CD4-positive, alpha-beta T cell treated with Interleukin-6 at 100 ng/mL for 8 hours (primary cell): ENCODE measurements around the gene PLOD3.
A peak's percentile ranks its signal among the peaks of the same experiment; 100 is the strongest.
"Not testable (repeated sequence)": the region's sequence is repeated elsewhere in the genome, so short reads cannot be mapped to it uniquely, and the experiment has no call there.

Experiments
- DNase-seq: peaks from one replicate; pipeline ENCODE4 v3.0.0-alpha.2; 2020; ENCODE audit warnings: mixed read lengths, low spot score

Gene PLOD3, protein sequence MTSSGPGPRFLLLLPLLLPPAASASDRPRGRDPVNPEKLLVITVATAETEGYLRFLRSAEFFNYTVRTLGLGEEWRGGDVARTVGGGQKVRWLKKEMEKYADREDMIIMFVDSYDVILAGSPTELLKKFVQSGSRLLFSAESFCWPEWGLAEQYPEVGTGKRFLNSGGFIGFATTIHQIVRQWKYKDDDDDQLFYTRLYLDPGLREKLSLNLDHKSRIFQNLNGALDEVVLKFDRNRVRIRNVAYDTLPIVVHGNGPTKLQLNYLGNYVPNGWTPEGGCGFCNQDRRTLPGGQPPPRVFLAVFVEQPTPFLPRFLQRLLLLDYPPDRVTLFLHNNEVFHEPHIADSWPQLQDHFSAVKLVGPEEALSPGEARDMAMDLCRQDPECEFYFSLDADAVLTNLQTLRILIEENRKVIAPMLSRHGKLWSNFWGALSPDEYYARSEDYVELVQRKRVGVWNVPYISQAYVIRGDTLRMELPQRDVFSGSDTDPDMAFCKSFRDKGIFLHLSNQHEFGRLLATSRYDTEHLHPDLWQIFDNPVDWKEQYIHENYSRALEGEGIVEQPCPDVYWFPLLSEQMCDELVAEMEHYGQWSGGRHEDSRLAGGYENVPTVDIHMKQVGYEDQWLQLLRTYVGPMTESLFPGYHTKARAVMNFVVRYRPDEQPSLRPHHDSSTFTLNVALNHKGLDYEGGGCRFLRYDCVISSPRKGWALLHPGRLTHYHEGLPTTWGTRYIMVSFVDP

GRCh38 chr7:101217388-101218235 lies at the start of gene PLOD3, which contains the start of gene ZNHIT1:
Gene PLOD3 (minus strand): TSS chr7:101217581. CDS start chr7:101217274, 307 bp downstream.
Gene ZNHIT1 (plus strand): TSS chr7:101218165. CDS start chr7:101218196, 31 bp downstream.
- DNase-seq, result peak; percentile 96

DNA sequence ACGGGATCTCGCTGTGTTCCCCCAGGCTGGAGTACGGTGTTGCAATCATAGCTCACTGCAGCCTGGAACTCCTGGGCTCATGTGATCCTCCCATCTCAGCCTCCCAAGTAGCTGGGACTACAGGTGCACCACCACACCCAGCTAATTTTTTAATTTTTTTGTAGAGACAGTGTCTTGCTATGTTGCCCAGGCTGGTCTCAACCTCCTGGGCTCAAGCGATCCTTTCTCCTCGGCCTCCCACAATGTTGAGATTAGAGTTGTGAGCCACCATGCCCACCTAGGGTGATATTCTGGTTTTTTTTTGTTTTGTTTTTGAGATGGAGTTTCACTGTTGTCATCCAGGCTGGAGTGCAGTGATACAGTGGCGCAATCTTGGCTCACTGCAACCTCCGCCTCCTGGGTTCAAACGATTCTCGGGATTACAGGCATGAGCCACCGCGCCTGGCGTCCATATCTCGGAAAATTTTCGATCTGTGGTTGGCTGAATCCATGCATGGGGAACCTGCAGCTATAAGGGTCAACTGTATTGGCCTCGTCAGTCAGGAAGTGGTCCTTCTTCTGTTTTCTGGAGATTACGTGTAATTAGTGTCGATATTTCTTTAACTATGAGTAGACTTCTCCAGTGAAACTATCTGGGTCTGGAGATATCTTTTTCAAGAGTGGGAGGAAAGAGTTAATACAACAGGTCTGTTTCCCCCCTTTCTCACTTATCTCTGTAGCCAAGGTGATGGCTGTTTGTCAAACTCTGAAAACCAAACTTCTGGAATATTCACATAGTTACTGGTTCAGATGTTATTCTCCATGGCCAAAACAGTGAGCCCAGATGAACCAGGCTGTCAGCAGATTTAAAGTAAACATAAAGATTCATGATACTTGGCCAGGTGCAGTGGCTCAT lies 48.5 kb upstream of the PLOD3 start:
- no peak for DNase-seq

- DNase-seq, result not testable (repeated sequence)
Observed at GRCh38 chr7:101264102-101264706, 46.8 kb upstream of the PLOD3 start.

DNA sequence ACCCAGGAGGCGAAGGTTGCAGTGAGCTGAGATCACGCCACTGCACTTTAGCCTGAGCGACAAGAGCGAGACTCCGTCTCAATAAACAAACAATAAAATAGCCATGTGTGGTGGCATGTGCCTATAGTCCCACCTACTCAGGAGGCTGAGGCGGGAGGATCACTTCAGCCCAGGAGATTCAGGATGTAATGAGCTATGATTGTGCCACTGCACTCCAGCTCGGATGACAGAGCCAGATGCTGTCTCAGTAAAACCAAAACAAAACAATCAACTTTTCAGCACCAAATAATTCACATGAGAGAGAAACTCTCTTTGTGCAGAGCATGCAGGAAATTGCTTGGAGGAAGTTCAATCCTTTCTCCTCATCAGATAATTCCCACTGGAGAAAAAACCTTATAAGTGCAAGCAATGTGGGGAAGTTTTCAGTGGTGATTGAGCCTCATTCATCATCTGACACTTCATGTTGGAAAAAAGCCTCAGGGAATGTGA lies 40.9 kb upstream of the PLOD3 start:
- no peak for DNase-seq

- DNase-seq, result no peak
Observed at GRCh38 chr7:101255796-101256195, 38.4 kb upstream of the PLOD3 start.

- DNase-seq, result not testable (repeated sequence)
Observed at GRCh38 chr7:101253199-101253598, 35.8 kb upstream of the PLOD3 start.

- peak; percentile 98 for DNase-seq
Observed at GRCh38 chr7:101251871-101252659, 34.7 kb upstream of the PLOD3 start.

- no peak for DNase-seq
Observed at GRCh38 chr7:101250324-101250723, 32.9 kb upstream of the PLOD3 start.

- DNase-seq, result no peak
Observed at GRCh38 chr7:101248276-101248675, 30.9 kb upstream of the PLOD3 start.

- DNase-seq, result no peak
Observed at GRCh38 chr7:101245147-101245668, 27.8 kb upstream of the PLOD3 start.

DNA sequence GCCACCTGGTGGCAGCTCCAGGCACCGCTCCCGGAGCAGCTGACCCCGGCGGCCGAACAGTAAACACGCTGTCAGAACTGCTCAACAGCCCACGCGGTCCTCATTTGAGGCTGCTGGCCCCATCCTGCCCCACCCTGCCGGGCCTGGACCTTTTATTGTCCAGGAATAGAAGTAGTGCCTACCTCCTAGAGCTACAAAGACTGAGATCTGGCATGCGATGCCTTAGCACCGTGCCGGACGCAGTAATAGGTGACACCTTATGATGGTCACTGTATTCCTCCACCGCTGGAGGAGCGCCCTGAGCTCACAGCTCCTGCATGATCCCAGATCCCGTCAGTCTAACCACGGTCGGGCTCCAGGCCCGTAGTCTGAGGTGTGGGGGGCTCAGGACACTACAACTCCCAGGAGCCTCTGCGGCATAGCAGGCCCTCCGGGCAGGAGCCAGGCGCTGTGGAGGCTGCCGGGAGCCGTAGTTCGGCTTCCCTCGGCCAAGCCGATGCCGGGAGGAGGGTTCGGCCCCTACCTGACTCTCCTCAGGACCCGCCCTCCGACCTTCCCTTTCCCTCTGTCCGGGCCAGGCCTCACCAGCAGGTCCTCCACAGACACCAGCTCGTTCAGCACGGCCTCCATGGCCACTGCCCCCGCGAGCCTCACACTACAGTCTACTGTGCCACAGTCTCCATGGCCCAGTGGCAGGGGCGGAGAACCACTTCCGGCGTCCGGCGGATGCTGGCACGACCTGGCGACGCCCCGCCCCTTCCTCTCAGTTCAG lies 27.2 kb upstream of the PLOD3 start, which contains the start of gene FIS1:
TSS of gene FIS1 (minus strand) at position 707 of the 772 bp plus-strand sequence. CDS start at position 630, 77 bp downstream.
- DNase-seq, result peak; percentile 91

DNA sequence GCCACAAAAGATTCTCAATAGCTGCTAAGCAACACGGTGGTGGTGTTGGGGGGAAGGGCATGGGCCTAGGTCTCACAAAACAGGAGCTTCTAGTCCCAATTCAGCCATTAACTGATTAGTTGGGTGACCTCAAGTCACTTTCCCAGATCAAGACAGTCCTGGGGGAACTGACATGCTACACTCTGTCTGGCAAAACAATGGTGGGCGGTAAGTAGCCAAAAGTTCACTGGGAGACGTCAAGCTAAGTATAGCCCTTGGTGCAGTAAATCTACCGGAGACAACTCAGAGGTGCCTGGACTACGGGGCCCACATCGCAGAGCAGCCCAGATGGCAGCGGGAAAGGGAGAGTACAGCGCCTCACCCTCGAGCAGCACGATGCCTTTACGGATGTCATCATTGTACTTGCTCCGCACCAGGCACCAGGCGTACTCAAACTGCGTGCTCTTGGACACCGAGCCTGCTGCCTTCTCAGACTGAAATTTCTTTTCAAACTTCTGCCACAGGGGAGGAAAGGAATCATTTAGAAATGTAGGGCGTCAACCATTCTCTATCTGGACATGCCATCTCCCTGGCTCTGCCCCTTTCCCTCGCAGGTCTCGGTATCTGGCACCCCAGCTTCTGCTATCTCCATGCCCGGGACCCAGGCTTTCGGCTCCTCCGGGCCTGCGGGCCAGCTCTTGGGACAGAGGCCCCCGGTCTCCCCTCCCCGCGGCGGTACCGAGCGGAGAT lies 26.4 kb upstream of the PLOD3 start:
- DNase-seq, result no peak

DNA sequence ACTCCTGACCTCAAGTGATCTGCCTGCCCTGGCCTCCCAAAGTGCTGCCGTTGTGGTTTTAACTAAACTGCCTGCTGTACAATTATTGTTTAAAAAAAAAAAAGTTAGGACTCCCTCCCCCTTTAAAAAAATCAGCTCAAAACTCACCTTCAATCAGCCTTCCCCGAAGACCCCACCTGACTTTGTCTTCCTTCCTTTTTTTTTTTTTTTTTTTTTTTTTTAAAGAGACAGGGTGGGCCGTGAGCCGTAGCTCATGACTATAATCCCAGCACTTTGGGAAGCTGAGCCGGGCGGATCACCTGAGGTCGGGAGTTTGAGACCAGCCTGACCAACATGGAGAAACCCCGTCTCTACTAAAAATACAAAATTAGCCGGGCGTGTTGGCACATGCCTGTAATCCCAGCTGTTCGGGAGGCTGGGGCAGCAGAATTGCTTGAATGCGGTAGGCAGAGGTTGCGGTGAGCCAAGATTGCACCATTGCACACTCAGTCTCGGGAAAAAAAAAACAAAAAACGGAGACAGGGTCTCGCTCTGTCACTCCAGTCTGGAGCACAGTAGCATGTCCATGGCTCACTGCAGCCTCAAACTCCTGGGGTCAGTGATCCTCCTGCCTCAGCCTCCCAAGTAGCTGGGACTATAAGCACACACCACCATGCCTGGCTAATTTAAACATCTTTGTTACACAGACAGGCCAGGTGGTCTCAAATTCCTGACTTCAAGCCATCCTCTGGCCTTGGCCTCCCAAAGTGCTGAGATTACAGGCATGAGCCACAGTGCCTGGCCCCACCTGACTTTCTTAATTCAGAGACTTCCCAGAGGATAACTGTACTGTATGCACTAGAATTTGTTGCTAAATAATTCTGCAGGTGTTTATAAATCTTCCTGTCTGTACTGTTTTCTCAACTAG lies 24.3 kb upstream of the PLOD3 start:
- DNase-seq, result no peak

DNA sequence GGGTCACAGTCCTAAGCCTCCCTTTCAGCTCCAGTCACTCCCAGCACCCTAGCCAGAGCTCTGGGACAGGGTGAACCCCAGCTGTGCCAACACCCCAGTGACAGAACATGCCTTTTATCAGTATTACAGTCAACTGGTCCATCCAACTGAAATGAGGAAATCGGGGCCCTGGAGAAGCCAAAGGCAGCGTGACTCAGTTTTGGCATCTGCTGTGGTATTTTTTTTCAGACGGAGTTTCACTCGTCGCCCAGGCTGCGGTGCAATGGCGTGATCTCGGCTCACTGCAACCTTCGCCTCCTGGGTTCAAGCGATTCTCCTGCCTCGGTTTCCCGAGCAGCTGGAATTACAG lies 23.6 kb upstream of the PLOD3 start:
- no peak for DNase-seq

DNA sequence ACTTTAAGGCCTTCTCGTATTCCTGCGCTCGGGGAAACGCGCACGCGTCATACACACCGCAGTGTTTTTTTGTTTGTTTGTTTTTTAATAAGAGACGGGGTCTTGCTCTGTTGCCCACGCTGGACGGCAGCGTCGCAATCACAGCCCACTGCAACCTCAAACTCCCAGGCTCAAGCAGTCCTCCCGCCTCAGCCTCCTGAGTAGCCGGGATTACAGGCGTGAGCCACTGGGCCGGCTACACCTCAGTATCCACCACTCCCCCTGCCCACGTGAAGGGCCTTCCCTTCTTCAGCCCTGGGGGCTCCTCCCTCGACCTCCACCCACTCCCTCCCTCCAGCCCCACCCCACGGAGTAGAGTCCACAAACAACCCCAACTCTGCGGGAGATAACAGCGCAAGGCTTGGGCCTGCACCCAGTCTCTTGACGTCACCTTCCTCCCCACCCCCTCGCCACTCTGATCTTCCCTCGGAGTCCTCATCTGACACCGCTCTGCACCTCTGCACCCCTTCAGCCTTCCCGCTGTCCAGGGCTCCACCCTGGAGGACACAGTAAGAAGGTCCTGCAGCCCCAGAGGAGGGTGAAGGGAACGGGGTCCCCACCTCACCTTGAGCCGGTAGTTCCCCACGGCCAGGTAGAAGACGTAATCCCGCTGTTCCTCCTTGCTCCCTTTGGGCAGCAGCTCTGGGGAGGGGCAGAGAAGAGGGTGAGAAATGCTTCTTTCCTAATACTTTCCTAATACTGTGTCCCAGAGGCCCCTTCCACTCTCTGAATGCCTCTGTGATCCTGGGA lies 23.0 kb upstream of the PLOD3 start:
- DNase-seq, result no peak

DNA sequence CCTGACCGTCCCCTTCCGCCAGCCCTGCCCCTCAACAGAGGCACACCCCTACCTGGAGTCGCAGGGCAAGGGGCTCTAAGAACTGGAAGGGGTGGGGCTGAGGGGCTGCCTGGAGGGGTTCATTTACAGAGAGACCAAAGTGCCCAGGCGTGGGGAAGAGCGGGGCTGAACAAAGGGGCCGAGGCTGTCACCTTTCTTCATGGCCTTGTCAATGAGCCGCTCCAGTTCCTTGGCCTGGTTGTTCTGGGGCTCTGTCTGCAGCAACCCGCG lies 22.5 kb upstream of the PLOD3 start:
- no peak for DNase-seq
